Esophagus muscularis mucosa (tissue), 4 donors: Measurements from ENCODE around the gene KTI12. TPM values are rescaled to one million over a fixed set of nuclear protein-coding genes. Genes with fewer than 3 reads are reported as not detected.
"Not testable (repeated sequence)": the region's sequence is repeated elsewhere in the genome, so short reads cannot be mapped to it uniquely, and the experiment has no call there.

ENCODE experiments used
- DNase-seq: peaks from one replicate; pipeline ENCODE4 v3.0.0-alpha.2; 2017; ENCODE audit errors: extremely low spot score
- H3K27ac ChIP-seq, 4 donors: fragments of 200-600 bp; sonication (generic); replicated peaks in 1 of 4; 1 replicate in 3 of 4; 2 replicates in 1 of 4; pipeline ENCODE4 v1.5.1; 2016 to 2019; ENCODE audit warnings: mild to moderate bottlenecking in 1 of 4
- H3K27me3 ChIP-seq, 4 donors: fragments of 200-600 bp; sonication (generic); one replicate each; pipeline versions ENCODE4 v1.5.1 to v1.6.0; 2016 to 2019
- H3K36me3 ChIP-seq, 4 donors: fragments of 200-600 bp; sonication (generic); one replicate each; pipeline ENCODE4 v1.5.1; 2016 to 2019
- H3K4me1 ChIP-seq, 4 donors: fragments of 200-600 bp; sonication (generic); one replicate each; pipeline ENCODE4 v1.5.1; 2016 to 2019
- H3K4me3 ChIP-seq, 4 donors: fragments of 200-600 bp; sonication (generic); 1 replicate in 2 of 4; 2 replicates in 2 of 4; pipeline ENCODE4 v1.5.1; 2016 to 2019; ENCODE audit warnings: mild to moderate bottlenecking in 4 of 4, moderate library complexity in 1 of 4
- H3K9me3 ChIP-seq, 4 donors: fragments of 200-600 bp; sonication (generic); 1 replicate in 3 of 4; 2 replicates in 1 of 4; pipeline ENCODE4 v1.5.1; 2016 to 2019
- CTCF ChIP-seq, 3 experiments: fragments of 200-600 bp in 2 of 3; fragments of 450-650 bp in 1 of 3; sonication (generic) in 2 of 3; IDR thresholded peaks; one replicate each; pipeline ENCODE4 v1.5.1; 2017 to 2019; ENCODE audit warnings: antibody characterized with exemption in 3 of 3, mild to moderate bottlenecking in 2 of 3, moderate library complexity in 1 of 3
- EP300 ChIP-seq: sonication (generic); formaldehyde crosslinking; IDR thresholded peaks from one replicate; pipeline ENCODE4 v1.6.1; 2017; ENCODE audit warnings: antibody characterized with exemption
- POLR2A ChIP-seq: fragments of 450-650 bp; IDR thresholded peaks from one replicate; pipeline ENCODE4 v1.6.1; 2017; ENCODE audit warnings: antibody characterized with exemption, moderate library complexity, mild to moderate bottlenecking, low read depth
- POLR2AphosphoS5 ChIP-seq, 2 donors: sonication (generic); formaldehyde crosslinking; IDR thresholded peaks; one replicate each; pipeline ENCODE4 v1.6.1; 2017; ENCODE audit warnings: antibody characterized with exemption in 2 of 2
- WGBS: methylation state at CpG from one replicate; pipeline ENCODE4 v1.1.5; 2018; 5-methylcytosine and 5-hydroxymethylcytosine counted together
- intact Hi-C: fragments of 100-400 bp; cut with DNase I; formaldehyde crosslinking; loops from one replicate; pipeline ENCODE4 v1.15.1; 2023
- total RNA-seq, 4 donors: library from RNA; depleted of rRNA; stranded (reverse); fragments of >200 nt; gene quantifications; one replicate each; pipeline versions ENCODE4 v1.1.0 to v1.2.1, GENCODE V29; 2016

Gene KTI12
- total RNA-seq, 4 donors from 2014 or later, result 6.6 to 11.1 (median 8.8) TPM

DNA sequence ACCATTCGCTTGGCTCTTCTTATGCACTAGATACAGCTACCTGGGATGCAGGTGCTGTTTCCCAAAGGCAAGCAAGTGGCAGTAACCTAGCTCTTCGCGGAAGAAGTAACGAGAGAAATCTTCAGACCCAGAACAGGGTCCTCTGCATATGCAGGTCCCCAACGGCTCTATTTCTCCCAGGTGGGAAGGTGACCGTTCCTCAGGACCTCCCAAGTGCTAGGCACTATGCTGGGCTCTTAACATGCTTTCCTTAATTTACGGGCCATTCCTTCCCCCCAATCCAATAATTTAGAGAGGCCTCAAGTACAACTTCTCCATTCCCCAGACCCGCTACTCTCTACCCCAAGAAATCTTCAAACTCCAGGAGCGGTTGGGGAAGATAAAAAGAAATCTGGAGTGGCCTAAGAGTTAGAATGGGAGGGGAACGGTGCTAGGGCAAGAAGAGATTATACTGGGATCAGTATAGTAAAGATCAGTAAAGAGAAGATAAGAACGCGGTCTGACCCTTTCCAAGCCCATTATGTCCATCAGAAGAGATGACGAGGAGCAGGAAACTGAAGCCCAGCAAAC, 21.0 kb upstream of the KTI12 start:
- Histone ChIP-seq H3K4me1 (peaks cover 37 to 45% (median 44%) of the 10 kb centered on the region in 4 donors), H3K4me3 (peak overlapping the region; percentile 87 to 98 (median 95)), H3K27ac (peak overlapping the region; percentile 88 to 95 (median 93)), H3K27me3 (no peaks in the 10 kb centered on the region), H3K36me3 (peaks cover 0 to 21% (median 7%) of the 10 kb centered on the region in 4 donors), H3K9me3 (no peaks in the 10 kb centered on the region)
- no peak for DNase-seq
- TF ChIP-seq POLR2A (no peak), POLR2AphosphoS5 (IDR thresholded peaks at IDR 0.05) (no peak), EP300 (no peak), CTCF (IDR thresholded peaks at IDR 0.05) (no peak)
- WGBS, result 2% methylated on average over 13 of the region's 13 CpGs
- intact Hi-C loops, result no loop called here

DNA sequence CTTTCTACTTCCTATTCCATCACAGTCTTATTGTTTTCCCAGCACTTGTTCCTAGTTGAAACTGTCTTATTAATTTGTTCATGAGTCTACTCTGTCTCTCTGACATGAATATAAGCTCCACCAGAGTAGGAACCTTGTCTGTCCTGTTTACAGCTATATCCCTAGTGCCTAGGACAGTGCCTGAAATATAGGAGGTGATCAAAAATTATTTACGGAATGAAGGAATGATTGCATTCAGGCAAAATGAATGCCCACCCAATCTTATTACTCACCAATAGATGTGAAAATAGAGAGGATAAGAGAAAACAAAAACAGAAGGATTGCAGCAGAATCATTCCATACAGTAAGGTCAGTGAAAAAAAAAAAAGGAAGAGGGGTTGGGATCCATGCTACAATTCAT, 20.3 kb upstream of the KTI12 start:
- H3K4me3 ChIP-seq, result peak overlapping the region in 3 of 4 donors; percentile 87 to 98 (median 95)
- TF ChIP-seq EP300, result no peak
- no peak for TF ChIP-seq POLR2A
- no peak for TF ChIP-seq POLR2AphosphoS5 (IDR thresholded peaks at IDR 0.05)
- no peak for TF ChIP-seq CTCF (IDR thresholded peaks at IDR 0.05)
- no peak overlapping the region for H3K27ac ChIP-seq
- WGBS, result 100% methylated on average over 1 of the region's 1 CpG
- DNase-seq, result no peak
- peaks cover 31 to 38% (median 37%) of the 10 kb centered on the region in 4 donors for H3K4me1 ChIP-seq
- peaks cover 0 to 21% (median 7%) of the 10 kb centered on the region in 4 donors for H3K36me3 ChIP-seq
- no peaks in the 10 kb centered on the region for H3K27me3 ChIP-seq
- no peaks in the 10 kb centered on the region for H3K9me3 ChIP-seq
- intact Hi-C loops, result no loop called here

DNA sequence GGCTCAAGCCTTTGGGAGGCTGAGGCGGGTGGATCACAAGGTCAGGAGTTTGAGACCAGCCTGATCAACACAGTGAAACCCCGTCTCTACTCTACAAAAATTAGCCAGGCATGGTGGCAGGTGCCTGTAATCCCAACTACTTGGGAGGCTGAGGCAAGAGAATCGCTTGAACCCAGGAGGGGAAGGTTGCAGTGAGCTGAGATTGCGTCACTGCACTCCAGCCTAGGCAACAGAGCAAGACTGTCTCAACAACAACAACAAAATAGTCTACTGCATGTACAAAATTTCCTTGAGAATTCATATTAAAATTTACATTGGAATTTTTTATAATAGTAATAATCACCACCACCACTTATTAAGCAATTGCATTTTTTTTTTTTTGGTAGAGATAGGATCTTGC, 15.7 kb upstream of the KTI12 start:
- H3K9me3 ChIP-seq, intact Hi-C loops, H3K27me3 ChIP-seq, H3K27ac ChIP-seq, DNase-seq, H3K4me3 ChIP-seq: not testable (repeated sequence)
- Histone ChIP-seq H3K4me1 (peaks cover 10 to 12% (median 11%) of the 10 kb centered on the region in 4 donors), H3K36me3 (peaks cover 0 to 21% (median 7%) of the 10 kb centered on the region in 4 donors)
- WGBS, result 98% methylated on average over 4 of the region's 4 CpGs

- intact Hi-C loops, H3K27me3 ChIP-seq, H3K27ac ChIP-seq, H3K4me3 ChIP-seq, DNase-seq, H3K9me3 ChIP-seq, H3K4me1 ChIP-seq: not testable (repeated sequence)
- WGBS, result 97% methylated on average over 4 of the region's 4 CpGs
- peaks cover 0 to 12% (median 6%) of the 10 kb centered on the region in 4 donors for H3K36me3 ChIP-seq
Measured at GRCh38 chr1:52045666-52046195, 12.1 kb upstream of the KTI12 start.

GRCh38 chr1:52045236-52045635, 11.6 kb upstream of the KTI12 start:
- peaks cover under 1 to 17% (median 11%) of the 10 kb centered on the region in 4 donors for H3K36me3 ChIP-seq
- 92% methylated on average over 2 of the region's 2 CpGs for WGBS
- intact Hi-C loops, result no loop called here
- H3K27me3 ChIP-seq, result no peaks in the 10 kb centered on the region
- TF ChIP-seq CTCF (IDR thresholded peaks at IDR 0.05), result no peak
- no peak for TF ChIP-seq POLR2A
- no peak for TF ChIP-seq POLR2AphosphoS5 (IDR thresholded peaks at IDR 0.05)
- no peak for TF ChIP-seq EP300
- H3K4me3 ChIP-seq, result no peak overlapping the region
- DNase-seq, result no peak
- no peaks in the 10 kb centered on the region for H3K9me3 ChIP-seq
- H3K27ac ChIP-seq, result no peak overlapping the region
- no peaks in the 10 kb centered on the region for H3K4me1 ChIP-seq
